GM23248 (cell line): Measurements from ENCODE around the gene PTPRT.

Experiments used
- EZH2 ChIP-seq: fragments of 200-600 bp; sonication (generic); IDR thresholded peaks from 2 replicates; pipeline ENCODE4 v1.6.1; 2018; ENCODE audit warnings: antibody characterized with exemption, mild to moderate bottlenecking; ENCODE audit not compliant: insufficient read depth, poor library complexity, severe bottlenecking
- EZH2phosphoT487 ChIP-seq: fragments of 200-600 bp; sonication (generic); IDR thresholded peaks from 2 replicates; pipeline ENCODE4 v1.6.1; 2018; ENCODE audit warnings: antibody characterized with exemption, moderate library complexity, mild to moderate bottlenecking, low read depth; ENCODE audit not compliant: insufficient read depth

- TF ChIP-seq EZH2 (no peak), EZH2phosphoT487 (no peak)
These were observed 608.4 kb downstream of the PTPRT start for GRCh38 chr20:42581311-42581710.
